ENCODE results near the gene GLMP.
"Not testable (repeated sequence)": the region's sequence is repeated elsewhere in the genome, so short reads cannot be mapped to it uniquely, and the experiment has no call there.

DNA sequence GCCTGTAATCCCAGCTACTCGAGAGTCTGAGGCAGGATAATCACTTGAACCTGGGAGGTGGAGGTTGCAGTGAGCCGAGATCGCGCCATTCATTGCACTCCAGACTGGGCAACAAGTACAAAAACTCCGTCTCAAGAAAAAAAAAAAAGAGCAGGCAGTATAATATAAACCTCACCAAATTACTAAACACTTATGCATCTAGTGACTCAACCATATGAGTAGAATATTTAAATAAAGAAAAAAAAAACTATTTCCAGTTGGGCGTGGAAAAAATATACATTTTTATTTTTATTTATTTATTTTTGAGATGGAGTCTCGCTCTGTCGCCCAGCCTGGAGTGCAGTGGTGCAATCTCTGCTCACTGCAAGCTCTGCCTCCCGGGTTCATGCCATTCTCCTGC, 27.7 kb upstream of the GLMP start:
- TF ChIP-seq, protein P1, sequence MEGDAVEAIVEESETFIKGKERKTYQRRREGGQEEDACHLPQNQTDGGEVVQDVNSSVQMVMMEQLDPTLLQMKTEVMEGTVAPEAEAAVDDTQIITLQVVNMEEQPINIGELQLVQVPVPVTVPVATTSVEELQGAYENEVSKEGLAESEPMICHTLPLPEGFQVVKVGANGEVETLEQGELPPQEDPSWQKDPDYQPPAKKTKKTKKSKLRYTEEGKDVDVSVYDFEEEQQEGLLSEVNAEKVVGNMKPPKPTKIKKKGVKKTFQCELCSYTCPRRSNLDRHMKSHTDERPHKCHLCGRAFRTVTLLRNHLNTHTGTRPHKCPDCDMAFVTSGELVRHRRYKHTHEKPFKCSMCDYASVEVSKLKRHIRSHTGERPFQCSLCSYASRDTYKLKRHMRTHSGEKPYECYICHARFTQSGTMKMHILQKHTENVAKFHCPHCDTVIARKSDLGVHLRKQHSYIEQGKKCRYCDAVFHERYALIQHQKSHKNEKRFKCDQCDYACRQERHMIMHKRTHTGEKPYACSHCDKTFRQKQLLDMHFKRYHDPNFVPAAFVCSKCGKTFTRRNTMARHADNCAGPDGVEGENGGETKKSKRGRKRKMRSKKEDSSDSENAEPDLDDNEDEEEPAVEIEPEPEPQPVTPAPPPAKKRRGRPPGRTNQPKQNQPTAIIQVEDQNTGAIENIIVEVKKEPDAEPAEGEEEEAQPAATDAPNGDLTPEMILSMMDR (IDR thresholded peaks at IDR 0.05), result not testable (repeated sequence)
- TF ChIP-seq POLR2A (IDR thresholded peaks at IDR 0.05), result not testable (repeated sequence)

All from thyroid gland (tissue), 4 donors.